Chondrocyte (in vitro differentiated cells): ENCODE results near the gene PIK3AP1. TPM values are rescaled to one million over a fixed set of nuclear protein-coding genes. Genes with fewer than 3 reads are reported as not detected.

Experiments used
- DNase-seq: peaks from one replicate; pipeline ENCODE4 v3.0.0; 2021; ENCODE audit warnings: mixed read lengths, low spot score
- H3K27ac Mint-ChIP-seq: one replicate; pipeline ENCODE4 v1.8.0; 2021; ENCODE audit warnings: mild to moderate bottlenecking, moderate library complexity, mixed read lengths; ENCODE audit not compliant: unreplicated experiment
- H3K27me3 Mint-ChIP-seq: 2 replicates; pipeline ENCODE4 v1.8.0; 2021; ENCODE audit warnings: low read depth, mixed read lengths
- H3K36me3 Mint-ChIP-seq: 2 replicates; pipeline ENCODE4 v1.8.0; 2021; ENCODE audit warnings: low read depth, mixed read lengths
- H3K4me1 Mint-ChIP-seq: 2 replicates; pipeline ENCODE4 v1.8.0; 2021; ENCODE audit warnings: low read depth, mild to moderate bottlenecking, mixed read lengths
- H3K4me3 Mint-ChIP-seq: one replicate; pipeline ENCODE4 v1.8.0; 2021; ENCODE audit warnings: mild to moderate bottlenecking, moderate library complexity, mixed read lengths; ENCODE audit not compliant: unreplicated experiment
- H3K9me3 Mint-ChIP-seq: 2 replicates; pipeline ENCODE4 v1.8.0; 2021; ENCODE audit warnings: low read depth, mixed read lengths
- CTCF ChIP-seq: fragments of 200-600 bp; sonication (generic); IDR thresholded peaks from 2 replicates; pipeline ENCODE4 v1.5.0; 2021; ENCODE audit warnings: antibody characterized with exemption, mild to moderate bottlenecking, moderate library complexity
- total RNA-seq: library from RNA; stranded (reverse); gene quantifications from 3 replicates; pipeline ENCODE4 v1.2.1, GENCODE V29; 2021

PIK3AP1 gene
- total RNA-seq, 1 donor from 2014 or later = 9.9 TPM

- H3K9me3 Mint-ChIP-seq = no peaks in the 10 kb centered on the region
- H3K4me1 Mint-ChIP-seq = peaks cover 29% of the 10 kb centered on the region
- no peak overlapping the region for H3K27ac Mint-ChIP-seq
- H3K4me3 Mint-ChIP-seq = no peak overlapping the region
- peaks cover 1% of the 10 kb centered on the region for H3K36me3 Mint-ChIP-seq
- DNase-seq = no peak
- TF ChIP-seq CTCF = no peak
- H3K27me3 Mint-ChIP-seq = no peaks in the 10 kb centered on the region
These were observed 23.4 kb downstream of the PIK3AP1 start for GRCh38 chr10:96696845-96697425.

- Mint-ChIP-seq H3K9me3 (no peaks in the 10 kb centered on the region), H3K27ac (no peak overlapping the region), H3K4me1 (peaks cover 38% of the 10 kb centered on the region), H3K27me3 (no peaks in the 10 kb centered on the region), H3K4me3 (no peak overlapping the region), H3K36me3 (peaks cover 1% of the 10 kb centered on the region)
- DNase-seq = no peak
- no peak for TF ChIP-seq CTCF
These were observed 24.2 kb downstream of the PIK3AP1 start for GRCh38 chr10:96695975-96696634.

- H3K9me3 Mint-ChIP-seq = no peaks in the 10 kb centered on the region
- H3K4me1 Mint-ChIP-seq = peaks cover 45% of the 10 kb centered on the region
- H3K27ac Mint-ChIP-seq = peak overlapping the region; percentile 68
- no peaks in the 10 kb centered on the region for H3K27me3 Mint-ChIP-seq
- TF ChIP-seq CTCF = no peak
- H3K36me3 Mint-ChIP-seq = peaks cover 1% of the 10 kb centered on the region
- no peak overlapping the region for H3K4me3 Mint-ChIP-seq
- DNase-seq = no peak
These were observed 24.9 kb downstream of the PIK3AP1 start for GRCh38 chr10:96695366-96695765.

- Mint-ChIP-seq H3K27me3 (no peaks in the 10 kb centered on the region), H3K9me3 (no peaks in the 10 kb centered on the region), H3K36me3 (no peaks in the 10 kb centered on the region), H3K4me3 (no peak overlapping the region), H3K27ac (no peak overlapping the region), H3K4me1 (peaks cover 50% of the 10 kb centered on the region)
- TF ChIP-seq CTCF = no peak
- no peak for DNase-seq
These were observed 26.9 kb downstream of the PIK3AP1 start for GRCh38 chr10:96693431-96693830.

GRCh38 chr10:96692427-96692826 is 27.9 kb downstream of the PIK3AP1 start:
- peaks cover 40% of the 10 kb centered on the region for H3K4me1 Mint-ChIP-seq
- no peak overlapping the region for H3K4me3 Mint-ChIP-seq
- TF ChIP-seq CTCF = no peak
- no peaks in the 10 kb centered on the region for H3K27me3 Mint-ChIP-seq
- no peaks in the 10 kb centered on the region for H3K36me3 Mint-ChIP-seq
- H3K9me3 Mint-ChIP-seq = no peaks in the 10 kb centered on the region
- no peak for DNase-seq
- H3K27ac Mint-ChIP-seq = no peak overlapping the region
